Testis (tissue), 3 donors: ENCODE data around the gene RBM20. TPM values are rescaled to one million over a fixed set of nuclear protein-coding genes. Genes with fewer than 3 reads are reported as not detected.
"Not testable (repeated sequence)": the region's sequence is repeated elsewhere in the genome, so short reads cannot be mapped to it uniquely, and the experiment has no call there.

Experiments used
- DNase-seq: peaks from one replicate; pipeline ENCODE4 v3.0.0-alpha.2; 2019
- H3K27ac ChIP-seq, 2 donors: fragments of 200-600 bp; sonication (generic); one replicate each; pipeline ENCODE4 v1.5.1; 2019
- H3K27me3 ChIP-seq: fragments of 200-600 bp; sonication (generic); one replicate; pipeline ENCODE4 v1.5.1; 2019
- H3K36me3 ChIP-seq: fragments of 200-600 bp; sonication (generic); one replicate; pipeline ENCODE4 v1.5.1; 2017; ENCODE audit warnings: low read depth; ENCODE audit errors: missing control alignments
- H3K4me1 ChIP-seq: fragments of 200-600 bp; sonication (generic); one replicate; pipeline ENCODE4 v1.5.1; 2019
- H3K4me3 ChIP-seq, 2 donors: fragments of 200-600 bp; sonication (generic); one replicate each; pipeline ENCODE4 v1.5.1; 2017 to 2019
- H3K9me3 ChIP-seq: fragments of 200-600 bp; sonication (generic); one replicate; pipeline ENCODE4 v1.5.1; 2017
- CTCF ChIP-seq, 3 experiments: fragments of 450-650 bp in 2 of 3; fragments of 200-600 bp in 1 of 3; sonication (generic) in 1 of 3; IDR thresholded peaks; one replicate each; pipeline ENCODE4 v1.5.1; 2016 to 2019; ENCODE audit warnings: antibody characterized with exemption in 3 of 3, mild to moderate bottlenecking in 2 of 3, moderate library complexity in 1 of 3
- POLR2A ChIP-seq: fragments of 450-650 bp; IDR thresholded peaks from one replicate; pipeline ENCODE4 v1.6.1; 2017; ENCODE audit warnings: antibody characterized with exemption, mild to moderate bottlenecking, moderate library complexity
- WGBS, 2 donors: methylation state at CpG; one replicate each; pipeline ENCODE4 v1.1.5; 2018; 5-methylcytosine and 5-hydroxymethylcytosine counted together
- intact Hi-C: fragments of 100-400 bp; cut with DNase I; formaldehyde crosslinking; loops from one replicate; pipeline ENCODE4 v1.15.1; 2023; ENCODE audit warnings: low total_unique reads
- polyA plus RNA-seq: library from polyadenylated mRNA; stranded (reverse); fragments of 350-450 nt; fragmentation: Illumina TruSeq; extraction: RNeasy Lipid Tissue Mini Kit (QIAGEN cat#74804); gene quantifications from one replicate; pipeline ENCODE4 v1.2.3, GENCODE V29; 2014; ENCODE audit warnings: low read depth, low replicate concordance; ENCODE audit not compliant: insufficient read depth
- total RNA-seq, 2 donors: library from RNA; depleted of rRNA; stranded (reverse); fragments of >200 nt; gene quantifications; one replicate each; pipeline ENCODE4 v1.2.3, GENCODE V29; 2016

Gene RBM20
- total and polyA plus RNA-seq, 3 donors from 2014 or later = 1.7 to 5.3 (median 3.1) TPM

- Histone ChIP-seq H3K27ac (no peak overlapping the region), H3K9me3 (no peaks in the 10 kb centered on the region), H3K36me3 (no peaks in the 10 kb centered on the region), H3K4me1 (no peaks in the 10 kb centered on the region), H3K27me3 (no peaks in the 10 kb centered on the region), H3K4me3 (no peak overlapping the region)
- intact Hi-C loops = no loop called here
- DNase-seq = no peak
- WGBS, 2 donors = 52 to 57% methylated on average over 6 of the region's 6 CpGs
- no peak for TF ChIP-seq POLR2A
- TF ChIP-seq CTCF (IDR thresholded peaks at IDR 0.05) = no peak
These were observed 7.1 kb upstream of the RBM20 start for GRCh38 chr10:110636932-110637557.

- Histone ChIP-seq H3K27me3 (no peaks in the 10 kb centered on the region), H3K27ac (no peak overlapping the region), H3K36me3 (no peaks in the 10 kb centered on the region), H3K4me3 (no peak overlapping the region), H3K4me1 (no peaks in the 10 kb centered on the region), H3K9me3 (no peaks in the 10 kb centered on the region)
- TF ChIP-seq CTCF (IDR thresholded peaks at IDR 0.05) (no peak), POLR2A (no peak)
- WGBS, 2 donors = 52 to 55% methylated on average over 10 of the region's 10 CpGs
- intact Hi-C loops = no loop called here
- no peak for DNase-seq
These were observed 6.5 kb upstream of the RBM20 start for GRCh38 chr10:110637558-110638053.

GRCh38 chr10:110638319-110638718, 5.8 kb upstream of the RBM20 start:
- no peak for DNase-seq
- TF ChIP-seq CTCF (IDR thresholded peaks at IDR 0.05) = no peak
- no peak for TF ChIP-seq POLR2A
- Histone ChIP-seq H3K27me3 (no peaks in the 10 kb centered on the region), H3K27ac (no peak overlapping the region), H3K4me3 (no peak overlapping the region), H3K36me3 (no peaks in the 10 kb centered on the region), H3K9me3 (no peaks in the 10 kb centered on the region), H3K4me1 (peaks cover 2% of the 10 kb centered on the region)
- intact Hi-C loops = no loop called here
- WGBS, 2 donors = 88 to 93% methylated on average over 3 of the region's 3 CpGs

DNA sequence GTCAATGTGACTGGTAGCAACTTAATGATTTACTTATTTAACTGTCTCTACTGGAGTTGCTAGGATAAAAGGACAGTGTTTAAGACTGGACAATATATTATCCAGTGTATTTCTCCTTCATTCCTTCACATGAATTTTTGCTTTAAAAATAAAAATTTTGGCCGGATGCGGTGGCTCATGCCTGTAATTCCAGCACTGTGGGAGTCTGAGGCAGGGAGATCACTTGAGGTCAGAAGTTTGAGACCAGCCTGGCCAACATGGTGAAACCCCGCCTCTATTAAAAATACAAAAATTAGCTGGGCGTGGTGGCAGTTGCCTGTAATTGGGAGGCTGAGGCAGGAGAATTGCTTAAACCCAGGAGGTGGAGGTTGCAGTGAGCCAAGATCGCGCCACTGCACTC, 5.1 kb upstream of the RBM20 start:
- H3K27ac ChIP-seq, H3K9me3 ChIP-seq, DNase-seq, H3K36me3 ChIP-seq, intact Hi-C loops, H3K27me3 ChIP-seq, H3K4me3 ChIP-seq, H3K4me1 ChIP-seq: not testable (repeated sequence)
- WGBS, 2 donors = 93% methylated on average over 6 of the region's 6 CpGs

DNA sequence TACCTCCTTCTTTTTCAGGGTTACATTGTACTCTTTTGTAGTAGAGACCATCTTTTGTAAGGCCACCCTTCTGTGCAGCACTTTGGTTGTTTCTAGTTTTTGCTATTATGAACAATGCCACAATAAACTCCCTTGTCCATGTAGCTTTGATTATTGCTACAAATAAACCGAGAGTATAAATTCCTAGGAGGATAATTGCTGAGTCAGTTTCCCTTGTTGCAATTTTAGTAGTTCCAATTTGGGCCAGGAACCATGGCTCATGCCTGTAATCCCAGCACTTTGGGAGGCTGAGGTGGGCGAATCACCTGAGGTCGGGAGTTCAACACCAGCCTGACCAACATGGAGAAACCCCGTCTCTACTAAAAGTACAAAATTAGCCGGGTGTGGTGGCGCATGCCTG, 4.3 kb upstream of the RBM20 start:
- H3K4me1 ChIP-seq, H3K27ac ChIP-seq, H3K9me3 ChIP-seq, DNase-seq, H3K27me3 ChIP-seq, intact Hi-C loops, H3K36me3 ChIP-seq, H3K4me3 ChIP-seq: not testable (repeated sequence)
- WGBS, 2 donors = 86% methylated on average over 6 of the region's 6 CpGs

DNA sequence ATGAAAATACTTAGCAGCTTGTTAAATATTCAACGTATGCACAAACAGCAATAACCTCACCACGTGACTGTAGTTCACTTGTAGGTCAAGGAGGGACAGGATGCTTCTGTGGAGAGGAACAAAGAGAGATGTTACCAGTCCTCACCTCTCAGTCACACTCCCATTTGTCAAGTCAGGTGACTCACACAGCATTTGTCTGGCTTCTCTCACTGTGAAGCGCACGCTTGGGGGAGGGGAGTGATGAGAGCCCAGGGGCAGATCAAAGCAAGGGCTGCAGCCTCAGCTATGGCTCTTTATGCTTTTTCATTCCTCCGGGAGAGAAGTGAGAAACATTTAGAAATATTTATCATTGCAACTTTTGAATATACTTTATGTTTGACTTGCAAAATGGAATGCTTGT, 2.9 kb upstream of the RBM20 start:
- TF ChIP-seq CTCF (IDR thresholded peaks at IDR 0.05) (no peak), POLR2A (no peak)
- DNase-seq = no peak
- Histone ChIP-seq H3K9me3 (no peaks in the 10 kb centered on the region), H3K36me3 (no peaks in the 10 kb centered on the region), H3K4me3 (no peak overlapping the region), H3K27ac (no peak overlapping the region), H3K27me3 (no peaks in the 10 kb centered on the region), H3K4me1 (peaks cover 3% of the 10 kb centered on the region)
- intact Hi-C loops = no loop called here
- 49 to 53% methylated on average over 5 of the region's 5 CpGs for WGBS, 2 donors
